ENCODE results near the gene CEP192. TPM values are rescaled to one million over a fixed set of nuclear protein-coding genes. Genes with fewer than 3 reads are reported as not detected.

CEP192 gene
- total RNA-seq, 1 donor from 2014 or later, result 20.1 TPM

- H3K36me3 Mint-ChIP-seq (ENCODE audit: unreplicated experiment), result no peaks in the 10 kb centered on the region
- no peak for DNase-seq
- H3K4me1 Mint-ChIP-seq (ENCODE audit: low read depth, unreplicated experiment), result no peaks in the 10 kb centered on the region
- H3K9me3 Mint-ChIP-seq (ENCODE audit: unreplicated experiment), result no peaks in the 10 kb centered on the region
- TF ChIP-seq CTCF (IDR thresholded peaks at IDR 0.05; ENCODE audit: partially characterized antibody, unreplicated experiment), result no peak
- no peak overlapping the region for H3K27ac Mint-ChIP-seq (ENCODE audit: unreplicated experiment)
- H3K4me3 Mint-ChIP-seq (ENCODE audit: unreplicated experiment), result no peak overlapping the region
- peaks cover 2% of the 10 kb centered on the region for H3K27me3 Mint-ChIP-seq (ENCODE audit: unreplicated experiment)
Observed at GRCh38 chr18:13014818-13015217, 23.7 kb downstream of the CEP192 start.

GRCh38 chr18:13017247-13017875, 26.2 kb downstream of the CEP192 start:
- Mint-ChIP-seq H3K4me1 (ENCODE audit: low read depth, unreplicated experiment) (no peaks in the 10 kb centered on the region), H3K36me3 (ENCODE audit: unreplicated experiment) (no peaks in the 10 kb centered on the region), H3K9me3 (ENCODE audit: unreplicated experiment) (no peaks in the 10 kb centered on the region), H3K27ac (ENCODE audit: unreplicated experiment) (no peak overlapping the region), H3K4me3 (ENCODE audit: unreplicated experiment) (no peak overlapping the region), H3K27me3 (ENCODE audit: unreplicated experiment) (peaks cover 2% of the 10 kb centered on the region)
- TF ChIP-seq CTCF (IDR thresholded peaks at IDR 0.05; ENCODE audit: partially characterized antibody, unreplicated experiment), result no peak
- no peak for DNase-seq

GRCh38 chr18:13018374-13018773, 27.2 kb downstream of the CEP192 start:
- no peak for DNase-seq
- Mint-ChIP-seq H3K9me3 (ENCODE audit: unreplicated experiment) (no peaks in the 10 kb centered on the region), H3K4me3 (ENCODE audit: unreplicated experiment) (no peak overlapping the region), H3K36me3 (ENCODE audit: unreplicated experiment) (peaks cover 6% of the 10 kb centered on the region), H3K4me1 (ENCODE audit: low read depth, unreplicated experiment) (no peaks in the 10 kb centered on the region), H3K27me3 (ENCODE audit: unreplicated experiment) (peaks cover 1% of the 10 kb centered on the region), H3K27ac (ENCODE audit: unreplicated experiment) (no peak overlapping the region)
- TF ChIP-seq CTCF (IDR thresholded peaks at IDR 0.05; ENCODE audit: partially characterized antibody, unreplicated experiment), result no peak

GRCh38 chr18:13019301-13019700, 28.1 kb downstream of the CEP192 start:
- H3K27me3 Mint-ChIP-seq (ENCODE audit: unreplicated experiment), result no peaks in the 10 kb centered on the region
- no peak for TF ChIP-seq CTCF (IDR thresholded peaks at IDR 0.05; ENCODE audit: partially characterized antibody, unreplicated experiment)
- DNase-seq, result no peak
- H3K36me3 Mint-ChIP-seq (ENCODE audit: unreplicated experiment), result peaks cover 6% of the 10 kb centered on the region
- no peak overlapping the region for H3K4me3 Mint-ChIP-seq (ENCODE audit: unreplicated experiment)
- no peaks in the 10 kb centered on the region for H3K9me3 Mint-ChIP-seq (ENCODE audit: unreplicated experiment)
- no peaks in the 10 kb centered on the region for H3K4me1 Mint-ChIP-seq (ENCODE audit: low read depth, unreplicated experiment)
- H3K27ac Mint-ChIP-seq (ENCODE audit: unreplicated experiment), result no peak overlapping the region

GRCh38 chr18:13022644-13023043, 31.5 kb downstream of the CEP192 start:
- TF ChIP-seq CTCF (IDR thresholded peaks at IDR 0.05; ENCODE audit: partially characterized antibody, unreplicated experiment), result no peak
- H3K27ac Mint-ChIP-seq (ENCODE audit: unreplicated experiment), result no peak overlapping the region

More at GRCh38 chr18:13022644-13023043, 31.5 kb downstream of the CEP192 start:
- Mint-ChIP-seq H3K4me3 (ENCODE audit: unreplicated experiment) (no peak overlapping the region), H3K9me3 (ENCODE audit: unreplicated experiment) (no peaks in the 10 kb centered on the region), H3K36me3 (ENCODE audit: unreplicated experiment) (peaks cover 6% of the 10 kb centered on the region), H3K4me1 (ENCODE audit: low read depth, unreplicated experiment) (no peaks in the 10 kb centered on the region), H3K27me3 (ENCODE audit: unreplicated experiment) (no peaks in the 10 kb centered on the region)
- no peak for DNase-seq
